Natural killer cell (primary cell): ENCODE measurements around the gene FOXC1. TPM values are rescaled to one million over a fixed set of nuclear protein-coding genes. Genes with fewer than 3 reads are reported as not detected.

ENCODE experiments used
- ATAC-seq, 3 donors: fragments of 150-1000 bp in 2 of 3; fragments of 200-7000 bp in 1 of 3; cut with Tn5 transposase; 1 replicate in 1 of 3; 2 replicates in 2 of 3; pipeline ENCODE4 v1.10.0; 2021; ENCODE audit warnings: mild to moderate bottlenecking in 2 of 3, moderate library complexity in 2 of 3
- DNase-seq, 2 donors: peaks; one replicate each; pipeline versions ENCODE4 v3.0.0 to v3.0.0-alpha.2; 2013 to 2021; ENCODE audit warnings: mixed read lengths in 1 of 2
- H3K27ac ChIP-seq: one replicate; pipeline ENCODE4 v1.5.1; 2013; ENCODE audit warnings: mild to moderate bottlenecking, low read length
- H3K27me3 ChIP-seq: one replicate; pipeline ENCODE4 v1.6.1; 2013; ENCODE audit warnings: low read length; ENCODE audit not compliant: control insufficient read depth, insufficient read depth
- H3K36me3 ChIP-seq: one replicate; pipeline ENCODE4 v1.6.1; 2013; ENCODE audit warnings: low read length; ENCODE audit not compliant: control insufficient read depth, insufficient read depth
- H3K4me1 ChIP-seq: one replicate; pipeline ENCODE4 v1.6.1; 2013; ENCODE audit warnings: low read length; ENCODE audit not compliant: control insufficient read depth, insufficient read depth
- H3K4me3 ChIP-seq: one replicate; pipeline ENCODE4 v1.5.1; 2013; ENCODE audit warnings: low read length
- H3K9me3 ChIP-seq: one replicate; pipeline ENCODE4 v1.6.1; 2013; ENCODE audit warnings: low read length; ENCODE audit not compliant: control insufficient read depth, insufficient read depth
- H3K27ac Mint-ChIP-seq, 2 donors: one replicate each; pipeline ENCODE4 v1.8.0; 2022; ENCODE audit warnings: mild to moderate bottlenecking in 2 of 2, mixed read lengths in 2 of 2, moderate library complexity in 1 of 2
- H3K27me3 Mint-ChIP-seq, 2 donors: one replicate each; pipeline ENCODE4 v1.8.0; 2022; ENCODE audit warnings: low read depth in 2 of 2, mixed read lengths in 2 of 2
- H3K36me3 Mint-ChIP-seq: one replicate; pipeline ENCODE4 v1.8.0; 2022; ENCODE audit warnings: mixed read lengths
- H3K4me1 Mint-ChIP-seq, 2 donors: one replicate each; pipeline ENCODE4 v1.8.0; 2022; ENCODE audit warnings: mixed read lengths in 2 of 2
- H3K4me3 Mint-ChIP-seq: one replicate; pipeline ENCODE4 v1.8.0; 2022; ENCODE audit warnings: mild to moderate bottlenecking, moderate library complexity, mixed read lengths
- H3K9me3 Mint-ChIP-seq, 2 donors: one replicate each; pipeline ENCODE4 v1.8.0; 2022; ENCODE audit warnings: mixed read lengths in 2 of 2
- CTCF ChIP-seq: fragments of 200-600 bp; IDR thresholded peaks from one replicate; pipeline ENCODE4 v1.8.0; 2022; ENCODE audit warnings: antibody characterized with exemption
- WGBS: methylation state at CpG from one replicate; pipeline ENCODE4 v1.1.7; 2013; ENCODE audit warnings: missing lambda C conversion rate; ENCODE audit not compliant: insufficient coverage; 5-methylcytosine and 5-hydroxymethylcytosine counted together
- intact Hi-C: fragments of 100-400 bp; cut with micrococcal nuclease; formaldehyde crosslinking; loops from one replicate; pipeline ENCODE4 v1.14.2; 2022
- total RNA-seq, 4 donors: library from RNA; stranded (reverse); fragments of 120-200 nt in 1 of 4; gene quantifications; one replicate each; pipeline versions ENCODE4 v1.2.3 to v1.2.4, GENCODE V29; 2013 to 2022

Gene FOXC1
- total RNA-seq, 3 donors from 2014 or later (not counting 1 experiment from before 2014, with no cell fraction given): 0.16 to 0.21 TPM; not detected in 1

- Mint-ChIP-seq H3K9me3 (peaks cover 2 to 14% of the 10 kb centered on the region in 2 donors), H3K27me3 (peaks cover 0 to 7% of the 10 kb centered on the region in 2 donors), H3K4me1 (no peaks in the 10 kb centered on the region), H3K4me3 (no peak overlapping the region), H3K27ac (no peak overlapping the region), H3K36me3 (peaks cover 25% of the 10 kb centered on the region)
- ATAC-seq: no peak
- H3K4me1 ChIP-seq: no peaks in the 10 kb centered on the region
- no peak for TF ChIP-seq CTCF
- 65% methylated on average over 1 of the region's 1 CpG for whole genome bisulfite sequencing
- no peak overlapping the region for H3K4me3 ChIP-seq
- no peaks in the 10 kb centered on the region for H3K27me3 ChIP-seq
- H3K9me3 ChIP-seq: peaks cover 2% of the 10 kb centered on the region
- no peak for DNase-seq
- H3K36me3 ChIP-seq: no peaks in the 10 kb centered on the region
- intact Hi-C loops: no loop called here
- H3K27ac ChIP-seq: no peak overlapping the region
These were observed 36.8 kb upstream of the FOXC1 start for GRCh38 chr6:1572892-1573291.

GRCh38 chr6:1574083-1574761 lies 35.5 kb upstream of the FOXC1 start:
- Mint-ChIP-seq H3K4me3 (no peak overlapping the region), H3K36me3 (peaks cover 25% of the 10 kb centered on the region), H3K27ac (no peak overlapping the region), H3K4me1 (no peaks in the 10 kb centered on the region), H3K9me3 (peaks cover 2 to 14% of the 10 kb centered on the region in 2 donors), H3K27me3 (peaks cover 0 to 11% of the 10 kb centered on the region in 2 donors)
- H3K4me1 ChIP-seq: no peaks in the 10 kb centered on the region
- H3K27ac ChIP-seq: no peak overlapping the region
- TF ChIP-seq CTCF: no peak
- no peak overlapping the region for H3K4me3 ChIP-seq
- WGBS: 91% methylated on average over 13 of the region's 13 CpGs
- DNase-seq (no peak), ATAC-seq (no peak)
- no peaks in the 10 kb centered on the region for H3K36me3 ChIP-seq
- H3K9me3 ChIP-seq: peaks cover 2% of the 10 kb centered on the region
- no peaks in the 10 kb centered on the region for H3K27me3 ChIP-seq
- intact Hi-C loops: no loop called here

- Histone ChIP-seq H3K9me3 (peaks cover 2% of the 10 kb centered on the region), H3K27me3 (no peaks in the 10 kb centered on the region), H3K4me1 (no peaks in the 10 kb centered on the region), H3K27ac (no peak overlapping the region), H3K4me3 (no peak overlapping the region), H3K36me3 (no peaks in the 10 kb centered on the region)
- no peak for DNase-seq
- Mint-ChIP-seq H3K36me3 (peaks cover 25% of the 10 kb centered on the region), H3K27ac (no peak overlapping the region), H3K4me3 (no peak overlapping the region), H3K4me1 (no peaks in the 10 kb centered on the region), H3K27me3 (peaks cover 0 to 12% of the 10 kb centered on the region in 2 donors), H3K9me3 (peaks cover 2 to 14% of the 10 kb centered on the region in 2 donors)
- 83% methylated on average over 6 of the region's 6 CpGs for WGBS
- no peak for TF ChIP-seq CTCF
- intact Hi-C loops: no loop called here
- no peak for ATAC-seq
These were observed 34.9 kb upstream of the FOXC1 start for GRCh38 chr6:1574890-1575209.
